Measurements from ENCODE around the gene SH2B3. TPM values are rescaled to one million over a fixed set of nuclear protein-coding genes. Genes with fewer than 3 reads are reported as not detected.

The SH2B3 gene
- total and polyA plus RNA-seq, 9 of the 15 experiments (the other 6 are each of a cell fraction or from before 2014, with no cell fraction given), result 10.8 to 75.3 (median 37.4) TPM

DNA sequence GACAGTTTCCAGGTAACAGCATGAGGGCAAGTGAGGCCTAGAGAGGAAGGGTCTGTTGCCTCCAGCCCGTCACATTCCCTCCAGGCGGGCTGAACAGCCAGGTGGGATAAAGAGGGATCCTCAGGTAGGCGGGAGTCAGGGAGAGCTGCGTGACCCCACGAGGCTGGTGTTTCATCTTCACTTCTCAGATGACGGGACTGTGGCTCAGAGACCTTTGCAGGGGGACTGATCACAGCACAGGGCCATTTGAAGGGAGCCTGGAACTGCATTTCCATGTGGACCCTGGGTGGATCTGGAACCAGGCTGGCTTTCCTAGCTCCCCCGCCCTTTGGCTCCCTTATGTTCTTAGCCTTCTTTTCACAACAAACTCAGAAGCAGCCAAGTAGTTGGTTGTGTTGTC lies 37.4 kb downstream of the SH2B3 start:
- ChIA-PET CTCF (ENCODE audit: low intra/inter-chr PET ratio) (no interaction called here), POLR2A (interaction anchor here (0.6 to 3.6 kb wide), 6 partner anchors 9 to 1962 kb away, joined by 3 to 18 read pairs (median 8); no protein-coding TSS in a partner anchor)
- Histone ChIP-seq H3K79me2 (ENCODE audit: control insufficient read depth, insufficient read depth, low read length) (peaks cover 77% of the 10 kb centered on the region), H4K20me1 (replicated peaks; ENCODE audit: control insufficient read depth, insufficient read depth, low read length) (peaks cover 56% of the 10 kb centered on the region), H3K4me1 (replicated peaks in 1 of 2; ENCODE audit: control insufficient read depth in 2 of 2, insufficient read depth in 2 of 2, low read length in 2 of 2) (peaks cover 19 to 37% of the 10 kb centered on the region in 2 experiments), H3K27ac (ENCODE audit: extremely low read depth, low read depth, low read length) (peak overlapping the region; percentile 44; the same call in 2 of the 3 replicates), H3K4me3 (no peak overlapping the region), H3K9ac (ENCODE audit: insufficient read depth in 1 of 2, low read depth in 2 of 2, low read length in 2 of 2) (peak overlapping the region in 1 of 2 experiments; percentile 72; a peak in 1 of 4 replicates), H3K4me2 (ENCODE audit: insufficient read depth, low read length) (no peak overlapping the region), H3K9me1 (ENCODE audit: control insufficient read depth, insufficient read depth, low read length) (peaks cover 8% of the 10 kb centered on the region), H3K9me3 (replicated peaks; ENCODE audit: control insufficient read depth, insufficient read depth, low read depth, low read length) (no peaks in the 10 kb centered on the region), H3K36me3 (ENCODE audit: control insufficient read depth, insufficient read depth, low read length) (peaks cover 95% of the 10 kb centered on the region; the same call in 2 of the 3 replicates), H2AFZ (ENCODE audit: low read depth, low read length) (no peak overlapping the region), H3K27me3 (ENCODE audit: control insufficient read depth in 2 of 2, insufficient read depth in 2 of 2, low read length in 2 of 2) (no peaks in the 10 kb centered on the region)
- TF ChIP-seq POLR2B (IDR thresholded peaks at IDR 0.05; ENCODE audit: low read depth, partially characterized antibody), result peak; percentile 8
- 0 out of 2 replicates have a peak, but pooled peaks have one; percentile 28 for TF ChIP-seq POLR2A (conservative IDR thresholded peaks at IDR 0.05)
- TF ChIP-seq POLR2AphosphoS5 (IDR thresholded peaks at IDR 0.05; ENCODE audit: control insufficient read depth, insufficient read depth, low read depth, low read length), result 0 out of 2 replicates have a peak, but pooled peaks have one; percentile 7
- TF ChIP-seq ZNF384 (IDR thresholded peaks at IDR 0.05; ENCODE audit: low read depth, low read length), result no peak
- intact Hi-C loops (cut with micrococcal nuclease), result no loop called here
- DNase-seq (ENCODE audit: extremely low read depth in 1 of 4, low spot score in 3 of 4) (no peak), FAIRE-seq (no peak), ATAC-seq (no peak)
- no TSS peak for BruUV-seq (replicated peaks)
- in situ Hi-C loops (cut with MboI), result no loop called here
- 93% methylated on average over 5 of the region's 7 CpGs for WGBS (ENCODE audit: insufficient coverage, low coverage, missing lambda C conversion rate)

DNA sequence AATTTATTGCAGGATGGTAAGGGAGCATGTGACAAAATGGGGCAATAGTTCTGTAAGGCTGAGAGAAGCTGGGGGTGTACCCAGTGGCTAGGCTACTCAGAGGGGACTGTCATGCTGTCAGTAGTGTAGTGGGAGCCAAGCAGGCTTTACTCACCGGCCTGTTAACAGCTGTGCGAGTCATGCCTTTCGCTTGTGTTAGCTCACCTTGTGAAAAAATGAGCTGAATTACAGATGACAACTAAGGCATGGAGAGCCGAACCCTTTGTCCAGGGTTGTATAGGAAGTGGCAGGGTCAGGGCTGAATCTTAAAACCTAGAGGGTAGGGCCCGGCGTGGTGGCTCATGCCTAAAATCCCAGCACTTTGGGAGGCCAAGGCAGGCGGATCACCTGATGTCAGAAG lies 37.9 kb downstream of the SH2B3 start:
- H3K9me3 ChIP-seq (replicated peaks; ENCODE audit: control insufficient read depth, insufficient read depth, low read depth, low read length), result no peaks in the 10 kb centered on the region
- peaks cover 72% of the 10 kb centered on the region for H3K79me2 ChIP-seq (ENCODE audit: control insufficient read depth, insufficient read depth, low read length)
- no peak for FAIRE-seq
- TF ChIP-seq DACH1 (IDR thresholded peaks at IDR 0.05; ENCODE audit: partially characterized antibody) (peak; percentile 37), ZZZ3 (IDR thresholded peaks at IDR 0.05) (no peak)
- TF ChIP-seq, protein P1, sequence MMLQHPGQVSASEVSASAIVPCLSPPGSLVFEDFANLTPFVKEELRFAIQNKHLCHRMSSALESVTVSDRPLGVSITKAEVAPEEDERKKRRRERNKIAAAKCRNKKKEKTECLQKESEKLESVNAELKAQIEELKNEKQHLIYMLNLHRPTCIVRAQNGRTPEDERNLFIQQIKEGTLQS (IDR thresholded peaks at IDR 0.05), result 0 out of 2 replicates have a peak, but pooled peaks have one; percentile 32
- TF ChIP-seq, protein P1 (CRISPR knock-in tag; conservative IDR thresholded peaks at IDR 0.05), result no peak
- no peak for DNase-seq (ENCODE audit: extremely low read depth in 1 of 4, low spot score in 3 of 4)
- no peak overlapping the region for H2AFZ ChIP-seq (ENCODE audit: low read depth, low read length)
- peaks cover 8% of the 10 kb centered on the region for H3K9me1 ChIP-seq (ENCODE audit: control insufficient read depth, insufficient read depth, low read length)
- H3K4me3 ChIP-seq, result no peak overlapping the region
- 86% methylated on average over 7 of the region's 7 CpGs for WGBS (ENCODE audit: insufficient coverage, low coverage, missing lambda C conversion rate)
- H3K36me3 ChIP-seq (ENCODE audit: control insufficient read depth, insufficient read depth, low read length), result peaks cover 95% of the 10 kb centered on the region; the same call in 2 of the 3 replicates
- peaks cover 55% of the 10 kb centered on the region for H4K20me1 ChIP-seq (replicated peaks; ENCODE audit: control insufficient read depth, insufficient read depth, low read length)
- no TSS peak for BruUV-seq (replicated peaks)
- intact Hi-C loops (cut with micrococcal nuclease), result no loop called here
- H3K27me3 ChIP-seq (ENCODE audit: control insufficient read depth in 2 of 2, insufficient read depth in 2 of 2, low read length in 2 of 2), result no peaks in the 10 kb centered on the region
- H3K4me1 ChIP-seq (replicated peaks in 1 of 2; ENCODE audit: control insufficient read depth in 2 of 2, insufficient read depth in 2 of 2, low read length in 2 of 2), result peaks cover 14 to 33% of the 10 kb centered on the region in 2 experiments
- ChIA-PET POLR2A (interaction anchor here (0.6 to 3.6 kb wide), 6 partner anchors 8 to 1962 kb away, joined by 3 to 18 read pairs (median 8); no protein-coding TSS in a partner anchor), CTCF (ENCODE audit: low intra/inter-chr PET ratio) (no interaction called here)
- peak; percentile 8; the same call in 1 of the 3 replicates for ATAC-seq
- no peak overlapping the region for H3K4me2 ChIP-seq (ENCODE audit: insufficient read depth, low read length)
- H3K9ac ChIP-seq (ENCODE audit: insufficient read depth in 1 of 2, low read depth in 2 of 2, low read length in 2 of 2), result 0 out of 4 replicates have a peak overlapping the region, but pooled peaks of 1 of the 2 experiments have one; percentile 2
- in situ Hi-C loops (cut with MboI), result no loop called here
- H3K27ac ChIP-seq (ENCODE audit: extremely low read depth, low read depth, low read length), result peak overlapping the region; percentile 44; the same call in 1 of the 3 replicates
